Suprapubic skin (tissue), 4 donors: Measurements from ENCODE around the gene NUFIP1.

Experiments used
- CTCF ChIP-seq, 2 donors: fragments of 200-600 bp in 1 of 2; fragments of 450-650 bp in 1 of 2; sonication (generic) in 1 of 2; IDR thresholded peaks; one replicate each; pipeline ENCODE4 v1.5.1; 2016 to 2019; ENCODE audit warnings: antibody characterized with exemption in 2 of 2, mild to moderate bottlenecking in 1 of 2, moderate library complexity in 1 of 2
- EP300 ChIP-seq: sonication (generic); formaldehyde crosslinking; IDR thresholded peaks from one replicate; pipeline ENCODE4 v1.6.1; 2017; ENCODE audit warnings: antibody characterized with exemption
- POLR2A ChIP-seq, 2 donors: fragments of 450-650 bp; IDR thresholded peaks; one replicate each; pipeline ENCODE4 v1.6.1; 2017; ENCODE audit warnings: antibody characterized with exemption in 2 of 2, mild to moderate bottlenecking in 2 of 2, moderate library complexity in 2 of 2
- POLR2AphosphoS5 ChIP-seq, 3 donors: sonication (generic); formaldehyde crosslinking; IDR thresholded peaks; one replicate each; pipeline ENCODE4 v1.6.1; 2017; ENCODE audit warnings: antibody characterized with exemption in 3 of 3

- no peak for TF ChIP-seq CTCF (IDR thresholded peaks at IDR 0.05)
- no peak for TF ChIP-seq EP300
- TF ChIP-seq POLR2A (IDR thresholded peaks at IDR 0.05) = no peak
- no peak for TF ChIP-seq POLR2AphosphoS5 (IDR thresholded peaks at IDR 0.05)
Measured at GRCh38 chr13:44895264-44895952, 93.9 kb downstream of the NUFIP1 start.
